Brain microvascular endothelial cell (primary cell): ENCODE results near the gene CADPS.

Source experiments
- DNase-seq: peaks from one replicate; pipeline ENCODE4 v3.0.0-alpha.2; 2020
- H3K27ac ChIP-seq: fragments of 250-450 bp; sonication (Bioruptor Pico); 2 replicates; pipeline ENCODE4 v1.5.1; 2020; ENCODE audit warnings: mild to moderate bottlenecking, moderate library complexity
- H3K27me3 ChIP-seq: fragments of 250-450 bp; sonication (Bioruptor Pico); replicated peaks from 2 replicates; pipeline ENCODE4 v1.5.1; 2020; ENCODE audit warnings: mild to moderate bottlenecking
- H3K36me3 ChIP-seq: fragments of 250-450 bp; sonication (Bioruptor Pico); replicated peaks from 2 replicates; pipeline ENCODE4 v1.5.1; 2020; ENCODE audit warnings: mild to moderate bottlenecking
- H3K4me3 ChIP-seq: 2 replicates; pipeline ENCODE4 v1.5.1; 2011; ENCODE audit warnings: low read depth, mild to moderate bottlenecking, control low read depth, low read length, moderate library complexity
- CTCF ChIP-seq: IDR thresholded peaks from 2 replicates; pipeline ENCODE4 v1.5.1; 2011; ENCODE audit warnings: low read depth, mild to moderate bottlenecking, moderate library complexity, low read length, control low read depth, inconsistent platforms; ENCODE audit errors: missing control alignments
- in situ Hi-C: cut with HindIII; loops from 2 replicates; pipeline ENCODE4 v1.10.0; 2017; ENCODE audit warnings: low sequenced_read_pairs, low pct_ligation_motif_present

Gene CADPS

GRCh38 chr3:62392626-62393292 lies 482.5 kb downstream of the CADPS start:
- no peak for DNase-seq
- no peak overlapping the region for H3K27ac ChIP-seq
- H3K4me3 ChIP-seq = no peak overlapping the region
- no peak for TF ChIP-seq CTCF
- no peaks in the 10 kb centered on the region for H3K27me3 ChIP-seq
- H3K36me3 ChIP-seq = no peaks in the 10 kb centered on the region
- in situ Hi-C loops = no loop called here

GRCh38 chr3:62387251-62387650 lies 488.0 kb downstream of the CADPS start:
- DNase-seq = no peak
- in situ Hi-C loops = no loop called here
- TF ChIP-seq CTCF = no peak
- Histone ChIP-seq H3K4me3 (no peak overlapping the region), H3K27me3 (no peaks in the 10 kb centered on the region), H3K27ac (no peak overlapping the region), H3K36me3 (no peaks in the 10 kb centered on the region)

- H3K27ac ChIP-seq = no peak overlapping the region
These were observed 495.9 kb downstream of the CADPS start for GRCh38 chr3:62379321-62379798.

GRCh38 chr3:62378921-62379320 lies 496.3 kb downstream of the CADPS start:
- peaks cover 72% of the 10 kb centered on the region for H3K27me3 ChIP-seq

More at GRCh38 chr3:62379321-62379798, 495.9 kb downstream of the CADPS start:
- Histone ChIP-seq H3K27me3 (peaks cover 67% of the 10 kb centered on the region), H3K4me3 (no peak overlapping the region), H3K36me3 (no peaks in the 10 kb centered on the region)
- in situ Hi-C loops = no loop called here
- TF ChIP-seq CTCF = no peak
- DNase-seq = no peak

GRCh38 chr3:62378311-62378789 lies 496.9 kb downstream of the CADPS start:
- no peak overlapping the region for H3K27ac ChIP-seq
- DNase-seq = no peak
- no peak for TF ChIP-seq CTCF
- in situ Hi-C loops = no loop called here
- no peak overlapping the region for H3K4me3 ChIP-seq
- peaks cover 76% of the 10 kb centered on the region for H3K27me3 ChIP-seq
- no peaks in the 10 kb centered on the region for H3K36me3 ChIP-seq

More at GRCh38 chr3:62378921-62379320, 496.3 kb downstream of the CADPS start:
- TF ChIP-seq CTCF = no peak
- Histone ChIP-seq H3K4me3 (no peak overlapping the region), H3K36me3 (no peaks in the 10 kb centered on the region), H3K27ac (no peak overlapping the region)
- in situ Hi-C loops = no loop called here
- no peak for DNase-seq
